Uterus (tissue), 2 donors: Measurements from ENCODE around the gene ALG12.

Experiments used
- CTCF ChIP-seq, 4 experiments: fragments of 200-600 bp in 2 of 4; fragments of 450-650 bp in 2 of 4; sonication (generic) in 2 of 4; IDR thresholded peaks; one replicate each; pipeline ENCODE4 v1.5.1; 2016 to 2019; ENCODE audit warnings: antibody characterized with exemption in 4 of 4, mild to moderate bottlenecking in 2 of 4, moderate library complexity in 1 of 4
- POLR2A ChIP-seq, 2 donors: fragments of 450-650 bp; IDR thresholded peaks; one replicate each; pipeline ENCODE4 v1.6.1; 2016; ENCODE audit warnings: antibody characterized with exemption in 2 of 2, mild to moderate bottlenecking in 1 of 2, moderate library complexity in 1 of 2

- peak in 1 of 4 experiments; percentile 28 for TF ChIP-seq CTCF (IDR thresholded peaks at IDR 0.05)
- TF ChIP-seq POLR2A (IDR thresholded peaks at IDR 0.05) = peak; percentile 60 to 67
Observed at GRCh38 chr22:49962012-49962750, 43.9 kb upstream of the ALG12 start.
